GM12878 (cell line): ENCODE data around the gene TRIM60. TPM values are rescaled to one million over a fixed set of nuclear protein-coding genes. Genes with fewer than 3 reads are reported as not detected.

ENCODE experiments used
- ATF7 ChIP-seq: fragments of 450-650 bp; IDR thresholded peaks from 2 replicates; pipeline ENCODE4 v1.6.1; 2016; ENCODE audit warnings: low read depth, mild to moderate bottlenecking
- CBX5 ChIP-seq: sonication (generic); IDR thresholded peaks from 2 replicates; pipeline ENCODE4 v1.6.1; 2016; ENCODE audit warnings: low read depth, moderate library complexity, mild to moderate bottlenecking, inconsistent platforms
- EP300 ChIP-seq, 2 experiments: fragments of 150-350 bp in 1 of 2; IDR thresholded peaks; 2 replicates each; pipeline ENCODE4 v1.6.1; 2011 to 2012; ENCODE audit warnings: low read depth in 2 of 2, low read length in 2 of 2, borderline replicate concordance in 1 of 2, improper control_type of control experiment in 1 of 2, inconsistent platforms in 1 of 2; ENCODE audit not compliant: control insufficient read depth in 1 of 2
- GATAD2B ChIP-seq: fragments of 450-650 bp; conservative IDR thresholded peaks from 2 replicates; pipeline ENCODE4 v1.6.1; 2017; ENCODE audit warnings: low read depth, mild to moderate bottlenecking, moderate library complexity
- HCFC1 ChIP-seq: fragments of 150-350 bp; IDR thresholded peaks from 2 replicates; pipeline ENCODE4 v1.6.1; 2014; ENCODE audit warnings: low read length
- KAT2A ChIP-seq: conservative IDR thresholded peaks from 2 replicates; pipeline ENCODE4 v1.6.1; 2011; ENCODE audit warnings: low read depth, low read length; ENCODE audit not compliant: control insufficient read depth
- MEF2B ChIP-seq: fragments of 450-650 bp; IDR thresholded peaks from 2 replicates; pipeline ENCODE4 v1.6.1; 2018; ENCODE audit warnings: mild to moderate bottlenecking, moderate library complexity; ENCODE audit not compliant: partially characterized antibody, poor library complexity, severe bottlenecking
- MYB ChIP-seq: fragments of 150-350 bp; IDR thresholded peaks from 2 replicates; pipeline ENCODE4 v1.6.1; 2014; ENCODE audit warnings: mild to moderate bottlenecking, low read depth, low read length, borderline replicate concordance
- MYC ChIP-seq: IDR thresholded peaks from 2 replicates; pipeline ENCODE4 v1.6.1; 2011; ENCODE audit warnings: mild to moderate bottlenecking, low read length, moderate library complexity, inconsistent platforms; ENCODE audit not compliant: insufficient read depth, insufficient replicate concordance, insufficient read length, severe bottlenecking
- NFXL1 ChIP-seq: fragments of 450-650 bp; IDR thresholded peaks from 2 replicates; pipeline ENCODE4 v1.6.1; 2017; ENCODE audit warnings: antibody characterized with exemption, mild to moderate bottlenecking, borderline replicate concordance
- RUNX3 ChIP-seq: IDR thresholded peaks from 2 replicates; pipeline ENCODE4 v1.6.1; 2012; ENCODE audit warnings: low read length, inconsistent platforms
- SUZ12 ChIP-seq: fragments of 200-600 bp; sonication (generic); IDR thresholded peaks from one replicate; pipeline ENCODE4 v1.6.1; 2018; ENCODE audit warnings: antibody characterized with exemption, mild to moderate bottlenecking; ENCODE audit not compliant: unreplicated experiment
- polyA plus RNA-seq, 11 experiments: library from polyadenylated mRNA; depleted of rRNA in 4 of 11; unstranded in 6 of 11; stranded (reverse) in 5 of 11; fragments of >200 nt; fragmentation: Nextera tagmentation in 4 of 11; fragmentation: Illumina TruSeq in 1 of 11; extraction: Ambion mirVana in 4 of 11; extraction: Trizol in 1 of 11; gene quantifications; 1 replicate in 1 of 11; 2 replicates in 10 of 11; pipeline versions ENCODE4 v1.2.1 to v1.2.3, GENCODE V29; 2011 to 2016; ENCODE audit warnings: inconsistent platforms in 2 of 11, missing spikeins in 2 of 11, low read depth in 1 of 11
- total RNA-seq, 4 experiments: library from RNA; depleted of rRNA in 3 of 4; stranded (reverse); fragments of >200 nt in 3 of 4; fragmentation: Illumina TruSeq in 1 of 4; extraction: Trizol in 1 of 4; gene quantifications; 2 replicates each; pipeline versions ENCODE4 v1.2.1 to v1.2.3, GENCODE V29; 2013 to 2021
- TF ChIP-seq, protein P1 (sequence below): fragments of 450-650 bp; IDR thresholded peaks from 2 replicates; pipeline ENCODE4 v1.6.1; 2016; ENCODE audit warnings: mild to moderate bottlenecking, moderate library complexity, borderline replicate concordance

Gene TRIM60
- total and polyA plus RNA-seq, 10 of the 15 experiments (the other 5 are each of a cell fraction or from before 2014, with no cell fraction given) = not detected

DNA sequence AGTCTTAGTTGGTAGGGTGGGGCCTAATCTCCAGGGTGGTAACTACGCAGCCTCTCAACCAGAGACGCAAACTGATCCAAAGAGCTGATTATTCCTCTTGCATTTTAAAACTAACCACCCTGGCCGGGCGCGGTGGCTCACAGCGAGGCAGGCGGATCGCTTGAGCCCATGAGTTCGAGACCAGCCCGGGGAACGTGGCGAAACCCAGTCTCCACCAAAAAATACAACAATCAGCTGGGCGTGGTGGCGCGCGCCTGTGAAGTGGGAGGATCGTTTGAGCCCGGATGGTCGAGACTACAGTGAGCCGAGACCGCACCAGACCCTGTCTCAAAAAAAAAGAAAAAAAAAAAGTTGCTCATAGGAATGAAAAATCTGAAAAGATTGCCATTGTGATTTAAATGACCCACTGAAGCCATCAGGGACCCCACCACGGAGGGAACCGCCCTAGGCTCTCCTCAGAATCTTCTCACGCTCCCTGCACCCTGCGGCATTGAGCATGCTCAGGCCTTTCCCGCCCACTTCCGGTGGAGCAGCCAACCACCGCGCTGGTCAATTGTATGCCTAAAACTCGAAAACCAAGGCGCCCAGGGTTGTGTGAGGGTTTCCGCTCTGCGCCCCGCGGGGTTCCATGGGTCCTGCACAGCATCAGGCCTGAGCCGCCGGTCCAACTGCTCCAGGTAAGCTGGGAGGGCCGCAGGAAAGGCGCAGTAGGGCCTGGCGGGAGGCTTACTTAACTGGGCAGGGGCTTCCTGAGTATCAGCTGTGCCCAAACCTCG is at the start of gene TRIM60 (continued):
- TF ChIP-seq, protein P1, sequence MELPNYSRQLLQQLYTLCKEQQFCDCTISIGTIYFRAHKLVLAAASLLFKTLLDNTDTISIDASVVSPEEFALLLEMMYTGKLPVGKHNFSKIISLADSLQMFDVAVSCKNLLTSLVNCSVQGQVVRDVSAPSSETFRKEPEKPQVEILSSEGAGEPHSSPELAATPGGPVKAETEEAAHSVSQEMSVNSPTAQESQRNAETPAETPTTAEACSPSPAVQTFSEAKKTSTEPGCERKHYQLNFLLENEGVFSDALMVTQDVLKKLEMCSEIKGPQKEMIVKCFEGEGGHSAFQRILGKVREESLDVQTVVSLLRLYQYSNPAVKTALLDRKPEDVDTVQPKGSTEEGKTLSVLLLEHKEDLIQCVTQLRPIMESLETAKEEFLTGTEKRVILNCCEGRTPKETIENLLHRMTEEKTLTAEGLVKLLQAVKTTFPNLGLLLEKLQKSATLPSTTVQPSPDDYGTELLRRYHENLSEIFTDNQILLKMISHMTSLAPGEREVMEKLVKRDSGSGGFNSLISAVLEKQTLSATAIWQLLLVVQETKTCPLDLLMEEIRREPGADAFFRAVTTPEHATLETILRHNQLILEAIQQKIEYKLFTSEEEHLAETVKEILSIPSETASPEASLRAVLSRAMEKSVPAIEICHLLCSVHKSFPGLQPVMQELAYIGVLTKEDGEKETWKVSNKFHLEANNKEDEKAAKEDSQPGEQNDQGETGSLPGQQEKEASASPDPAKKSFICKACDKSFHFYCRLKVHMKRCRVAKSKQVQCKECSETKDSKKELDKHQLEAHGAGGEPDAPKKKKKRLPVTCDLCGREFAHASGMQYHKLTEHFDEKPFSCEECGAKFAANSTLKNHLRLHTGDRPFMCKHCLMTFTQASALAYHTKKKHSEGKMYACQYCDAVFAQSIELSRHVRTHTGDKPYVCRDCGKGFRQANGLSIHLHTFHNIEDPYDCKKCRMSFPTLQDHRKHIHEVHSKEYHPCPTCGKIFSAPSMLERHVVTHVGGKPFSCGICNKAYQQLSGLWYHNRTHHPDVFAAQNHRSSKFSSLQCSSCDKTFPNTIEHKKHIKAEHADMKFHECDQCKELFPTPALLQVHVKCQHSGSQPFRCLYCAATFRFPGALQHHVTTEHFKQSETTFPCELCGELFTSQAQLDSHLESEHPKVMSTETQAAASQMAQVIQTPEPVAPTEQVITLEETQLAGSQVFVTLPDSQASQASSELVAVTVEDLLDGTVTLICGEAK = no peak
- no peak for TF ChIP-seq MEF2B
- TF ChIP-seq MYC = no peak
- TF ChIP-seq SUZ12 = no peak
- TF ChIP-seq CBX5 = no peak
- no peak for TF ChIP-seq MYB
- TF ChIP-seq ATF7 = no peak
- no peak for TF ChIP-seq EP300 (IDR thresholded peaks at IDR 0.05; ENCODE audit: borderline replicate concordance in 1 of 2, control insufficient read depth in 1 of 2, low read depth in 2 of 2, low read length in 2 of 2)
- TF ChIP-seq GATAD2B = no peak
- no peak for TF ChIP-seq HCFC1
- TF ChIP-seq KAT2A = no peak
- TF ChIP-seq RUNX3 = no peak
- no peak for TF ChIP-seq NFXL1
